SK-N-SH treated with all-trans-retinoic acid at 6 μM for 48 hours (cell line): Measurements from ENCODE around the gene UBA1.

Experiments
- ATAC-seq: fragments of 200-7000 bp; cut with Tn5 transposase; 3 replicates; pipeline ENCODE4 v1.9.1; 2020; ENCODE audit warnings: mild to moderate bottlenecking, moderate library complexity
- ARNTL ChIP-seq: fragments of 450-650 bp; formaldehyde crosslinking; IDR thresholded peaks from 2 replicates; pipeline ENCODE4 v1.5.0; 2020; ENCODE audit warnings: low read depth, mild to moderate bottlenecking, moderate library complexity, borderline replicate concordance
- BACH2 ChIP-seq: fragments of 250-450 bp; sonication (Bioruptor Pico); IDR thresholded peaks from 2 replicates; pipeline ENCODE4 v1.9.0; 2021; ENCODE audit warnings: mild to moderate bottlenecking, borderline replicate concordance
- CREB5 ChIP-seq: fragments of 250-450 bp; sonication (Bioruptor Pico); IDR thresholded peaks from 2 replicates; pipeline ENCODE4 v1.5.1; 2020; ENCODE audit warnings: low read depth, mild to moderate bottlenecking, moderate library complexity
- CSDC2 ChIP-seq: fragments of 250-450 bp; sonication (Bioruptor Pico); IDR thresholded peaks from 2 replicates; pipeline ENCODE4 v1.5.0; 2020; ENCODE audit warnings: mild to moderate bottlenecking, moderate library complexity
- ESRRG ChIP-seq: fragments of 250-450 bp; sonication (Bioruptor Pico); IDR thresholded peaks from 2 replicates; pipeline ENCODE4 v1.6.1; 2021; ENCODE audit warnings: mild to moderate bottlenecking
- ISL1 ChIP-seq: fragments of 250-450 bp; sonication (Bioruptor Pico); IDR thresholded peaks from 2 replicates; pipeline ENCODE4 v2.1.2; 2022; ENCODE audit warnings: mild to moderate bottlenecking, moderate library complexity
- OSR1 ChIP-seq: fragments of 250-450 bp; sonication (Bioruptor Pico); IDR thresholded peaks from 2 replicates; pipeline ENCODE4 v1.8.0; 2022; ENCODE audit warnings: moderate library complexity, mild to moderate bottlenecking, inconsistent platforms
- PATZ1 ChIP-seq: fragments of 250-450 bp; sonication (Bioruptor Pico); IDR thresholded peaks from 2 replicates; pipeline ENCODE4 v1.8.0; 2020; ENCODE audit warnings: mild to moderate bottlenecking, moderate library complexity, borderline replicate concordance
- PPARA ChIP-seq: fragments of 250-450 bp; sonication (Bioruptor Pico); IDR thresholded peaks from 2 replicates; pipeline ENCODE4 v1.5.0; 2020; ENCODE audit warnings: mild to moderate bottlenecking, borderline replicate concordance
- SNAI2 ChIP-seq: fragments of 250-450 bp; sonication (Bioruptor Pico); IDR thresholded peaks from 2 replicates; pipeline ENCODE4 v1.5.0; 2020; ENCODE audit warnings: mild to moderate bottlenecking, moderate library complexity
- TCF4 ChIP-seq: fragments of 250-450 bp; sonication (Bioruptor Pico); IDR thresholded peaks from 2 replicates; pipeline ENCODE4 v1.8.0; 2021; ENCODE audit warnings: mild to moderate bottlenecking, moderate library complexity, borderline replicate concordance
- TOX ChIP-seq: fragments of 250-450 bp; sonication (Bioruptor Pico); IDR thresholded peaks from 2 replicates; pipeline ENCODE4 v1.8.0; 2021; ENCODE audit warnings: mild to moderate bottlenecking, moderate library complexity, borderline replicate concordance
- ZC3H10 ChIP-seq: fragments of 250-450 bp; sonication (Bioruptor Pico); IDR thresholded peaks from 2 replicates; pipeline ENCODE4 v1.5.1; 2021; ENCODE audit warnings: mild to moderate bottlenecking, moderate library complexity
- ZFP30 ChIP-seq: fragments of 450-650 bp; formaldehyde crosslinking; IDR thresholded peaks from 2 replicates; pipeline ENCODE4 v1.5.0; 2022; ENCODE audit warnings: mild to moderate bottlenecking, moderate library complexity
- ZNF565 ChIP-seq: fragments of 450-650 bp; formaldehyde crosslinking; conservative IDR thresholded peaks from 2 replicates; pipeline ENCODE4 v1.5.0; 2020; ENCODE audit warnings: low read depth, mild to moderate bottlenecking, moderate library complexity
- ZNF70 ChIP-seq: fragments of 450-650 bp; formaldehyde crosslinking; IDR thresholded peaks from 2 replicates; pipeline ENCODE4 v1.5.0; 2020; ENCODE audit warnings: mild to moderate bottlenecking, moderate library complexity
- ZNF8 ChIP-seq: fragments of 450-650 bp; formaldehyde crosslinking; IDR thresholded peaks from 2 replicates; pipeline ENCODE4 v1.5.0; 2020; ENCODE audit warnings: mild to moderate bottlenecking, moderate library complexity
- TF ChIP-seq, protein P1 (sequence below): fragments of 250-450 bp; sonication (Bioruptor Pico); IDR thresholded peaks from 2 replicates; pipeline ENCODE4 v1.5.0; 2020; ENCODE audit warnings: mild to moderate bottlenecking, moderate library complexity

The UBA1 gene

DNA sequence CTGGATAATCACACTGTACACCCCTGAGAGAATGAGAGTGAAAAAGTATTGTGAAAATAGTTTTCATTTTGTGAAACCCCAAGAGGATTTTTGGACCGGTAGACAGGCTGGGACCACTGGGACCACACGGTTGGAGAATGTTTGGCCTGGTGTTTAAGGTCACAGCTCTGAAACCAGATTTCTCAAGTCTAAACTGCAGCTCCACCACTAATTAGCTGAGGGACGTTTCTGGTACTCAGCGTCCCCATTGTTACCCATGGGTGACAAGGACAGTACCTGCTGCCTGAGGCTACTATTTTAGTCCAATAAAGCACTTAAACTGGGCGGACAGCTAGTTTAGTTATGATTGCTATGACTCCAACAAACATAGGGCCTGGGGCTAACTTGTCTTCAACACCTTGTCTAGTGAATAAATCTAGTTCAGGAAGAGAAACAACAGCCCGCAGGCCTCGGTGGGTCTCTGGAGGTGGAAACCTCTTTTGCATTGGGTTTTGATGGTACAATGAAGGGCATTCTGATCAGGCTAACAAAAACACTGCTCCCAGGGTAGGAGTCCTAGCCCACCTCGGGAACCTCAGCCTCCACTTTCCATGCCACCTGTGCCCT is 38.7 kb downstream of the UBA1 start:
- TF ChIP-seq CSDC2 (CRISPR knock-in tag) (no peak), ESRRG (CRISPR knock-in tag) (no peak), ISL1 (CRISPR knock-in tag) (no peak), BACH2 (CRISPR knock-in tag) (no peak), ZNF565 (CRISPR knock-in tag) (no peak), SNAI2 (CRISPR knock-in tag) (no peak), ZC3H10 (CRISPR knock-in tag) (no peak), OSR1 (no peak), TCF4 (CRISPR knock-in tag) (no peak)
- TF ChIP-seq, protein P1, sequence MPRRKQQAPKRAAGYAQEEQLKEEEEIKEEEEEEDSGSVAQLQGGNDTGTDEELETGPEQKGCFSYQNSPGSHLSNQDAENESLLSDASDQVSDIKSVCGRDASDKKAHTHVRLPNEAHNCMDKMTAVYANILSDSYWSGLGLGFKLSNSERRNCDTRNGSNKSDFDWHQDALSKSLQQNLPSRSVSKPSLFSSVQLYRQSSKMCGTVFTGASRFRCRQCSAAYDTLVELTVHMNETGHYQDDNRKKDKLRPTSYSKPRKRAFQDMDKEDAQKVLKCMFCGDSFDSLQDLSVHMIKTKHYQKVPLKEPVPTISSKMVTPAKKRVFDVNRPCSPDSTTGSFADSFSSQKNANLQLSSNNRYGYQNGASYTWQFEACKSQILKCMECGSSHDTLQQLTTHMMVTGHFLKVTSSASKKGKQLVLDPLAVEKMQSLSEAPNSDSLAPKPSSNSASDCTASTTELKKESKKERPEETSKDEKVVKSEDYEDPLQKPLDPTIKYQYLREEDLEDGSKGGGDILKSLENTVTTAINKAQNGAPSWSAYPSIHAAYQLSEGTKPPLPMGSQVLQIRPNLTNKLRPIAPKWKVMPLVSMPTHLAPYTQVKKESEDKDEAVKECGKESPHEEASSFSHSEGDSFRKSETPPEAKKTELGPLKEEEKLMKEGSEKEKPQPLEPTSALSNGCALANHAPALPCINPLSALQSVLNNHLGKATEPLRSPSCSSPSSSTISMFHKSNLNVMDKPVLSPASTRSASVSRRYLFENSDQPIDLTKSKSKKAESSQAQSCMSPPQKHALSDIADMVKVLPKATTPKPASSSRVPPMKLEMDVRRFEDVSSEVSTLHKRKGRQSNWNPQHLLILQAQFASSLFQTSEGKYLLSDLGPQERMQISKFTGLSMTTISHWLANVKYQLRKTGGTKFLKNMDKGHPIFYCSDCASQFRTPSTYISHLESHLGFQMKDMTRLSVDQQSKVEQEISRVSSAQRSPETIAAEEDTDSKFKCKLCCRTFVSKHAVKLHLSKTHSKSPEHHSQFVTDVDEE (CRISPR knock-in tag): no peak
- ATAC-seq: no peak

- TF ChIP-seq PATZ1 (CRISPR knock-in tag) (no peak), ISL1 (CRISPR knock-in tag) (no peak), ESRRG (CRISPR knock-in tag) (no peak), ZNF70 (no peak), ZFP30 (CRISPR knock-in tag) (no peak), SNAI2 (CRISPR knock-in tag) (0 out of 2 replicates have a peak, but pooled peaks have one; percentile 76)
- ATAC-seq: peak; percentile 66
Observed at GRCh38 chrX:47232803-47233332, 39.2 kb downstream of the UBA1 start, which contains the start of gene USP11. TSS of gene USP11 (plus strand) at chrX:47233009. CDS start at chrX:47233044, 35 bp downstream.

DNA sequence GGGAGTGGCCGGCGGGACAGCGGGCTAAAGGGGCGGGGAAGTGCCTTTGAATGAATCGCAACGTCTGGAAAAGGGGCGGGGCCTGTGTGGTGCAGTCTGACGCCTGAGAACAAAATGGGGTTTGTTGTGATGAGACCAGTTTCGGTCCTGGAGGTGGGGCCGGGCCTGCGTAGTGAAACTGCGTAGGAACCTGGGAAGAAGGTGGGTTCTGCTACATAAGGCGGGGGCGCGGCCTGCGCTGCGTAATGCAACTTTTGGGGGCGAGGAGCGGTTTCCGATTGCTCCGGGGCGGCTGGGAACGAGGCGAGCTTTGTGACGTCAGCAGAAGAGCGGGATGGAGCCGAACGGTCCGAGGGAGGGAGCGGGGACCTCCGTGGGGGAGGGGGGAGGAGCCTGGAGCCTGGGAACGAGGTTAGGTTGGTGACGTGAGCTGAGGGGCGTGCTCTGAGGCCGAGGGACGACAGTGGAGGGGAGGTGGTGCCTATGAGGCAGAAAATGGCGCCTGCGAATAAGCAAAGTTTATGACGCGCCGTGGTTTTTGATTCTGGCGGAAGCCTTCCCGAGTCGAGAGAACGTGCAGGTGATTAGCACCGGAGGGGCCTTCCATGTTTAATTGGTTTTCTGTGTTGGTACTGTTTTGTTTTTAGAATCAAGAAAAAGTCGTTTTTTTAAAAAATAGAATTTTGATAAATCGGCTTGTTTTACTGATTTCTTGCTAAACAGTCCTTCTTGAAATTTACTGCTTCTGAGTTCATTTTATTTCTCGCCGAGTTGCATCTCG is 39.9 kb downstream of the UBA1 start:
- ATAC-seq: peak; percentile 94
- TF ChIP-seq ZNF70: no peak
- TF ChIP-seq ARNTL: no peak
- no peak for TF ChIP-seq OSR1
- TF ChIP-seq ZNF565 (CRISPR knock-in tag): no peak
- TF ChIP-seq CREB5 (CRISPR knock-in tag): no peak
- no peak for TF ChIP-seq PPARA (CRISPR knock-in tag)
- TF ChIP-seq TCF4 (CRISPR knock-in tag): no peak
- TF ChIP-seq ZC3H10 (CRISPR knock-in tag): no peak
- no peak for TF ChIP-seq CSDC2 (CRISPR knock-in tag)
- TF ChIP-seq, protein P1 (CRISPR knock-in tag): no peak
- no peak for TF ChIP-seq ZFP30 (CRISPR knock-in tag)

DNA sequence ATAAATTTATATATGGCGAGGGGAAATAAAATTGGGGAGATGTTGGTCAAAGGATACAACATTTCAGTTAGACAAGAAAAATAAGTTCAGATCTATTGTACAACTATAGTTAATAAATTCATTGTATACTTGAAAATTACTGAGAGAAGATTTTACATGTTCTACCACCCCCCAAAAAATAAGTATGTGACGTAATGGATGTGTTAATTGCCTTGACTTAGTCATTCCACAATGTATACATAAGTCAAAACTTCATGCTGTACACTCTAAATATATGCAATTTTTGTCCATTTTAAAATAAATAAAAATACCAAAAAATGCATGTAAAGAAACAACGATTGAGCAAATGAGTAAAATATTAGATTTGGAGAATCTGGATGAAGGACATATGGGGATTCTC is 41.0 kb downstream of the UBA1 start:
- TF ChIP-seq ZNF8 (CRISPR knock-in tag) (no peak), TOX (CRISPR knock-in tag) (no peak), ZNF565 (CRISPR knock-in tag) (no peak), ZFP30 (CRISPR knock-in tag) (no peak), ISL1 (CRISPR knock-in tag) (no peak)
- TF ChIP-seq, protein P1 (CRISPR knock-in tag): no peak
- ATAC-seq: no peak
